Activated naive CD4-positive, alpha-beta T cell treated with anti-CD3 and anti-CD28 coated beads for 36 hours (primary cell): Measurements from ENCODE around the gene PFKFB3. TPM values are rescaled to one million over a fixed set of nuclear protein-coding genes. Genes with fewer than 3 reads are reported as not detected.
"Not testable (repeated sequence)": the region's sequence is repeated elsewhere in the genome, so short reads cannot be mapped to it uniquely, and the experiment has no call there.

Experiments used
- CTCF ChIA-PET: fragments of 350-600 bp; sonication (Branson Sonifier 250); formaldehyde crosslinking; loops from one replicate; lab custom pipeline; 2021; ENCODE audit warnings: antibody characterized with exemption; lab: Charles Lee
- DNase-seq: peaks from one replicate; pipeline ENCODE4 v3.0.0-alpha.2; 2020
- H3K27ac Mint-ChIP-seq: one replicate; pipeline ENCODE4 v1.8.0; 2021; ENCODE audit warnings: mild to moderate bottlenecking, mixed read lengths
- H3K27me3 Mint-ChIP-seq: one replicate; pipeline ENCODE4 v1.8.0; 2021; ENCODE audit warnings: low read depth, mixed read lengths
- H3K36me3 Mint-ChIP-seq: one replicate; pipeline ENCODE4 v1.8.0; 2021; ENCODE audit warnings: low read depth, mixed read lengths
- H3K4me1 Mint-ChIP-seq: one replicate; pipeline ENCODE4 v1.8.0; 2021; ENCODE audit warnings: low read depth, mixed read lengths
- H3K4me3 Mint-ChIP-seq: one replicate; pipeline ENCODE4 v1.8.0; 2021; ENCODE audit warnings: mild to moderate bottlenecking, moderate library complexity, mixed read lengths
- H3K9me3 Mint-ChIP-seq: one replicate; pipeline ENCODE4 v1.8.0; 2021; ENCODE audit warnings: mixed read lengths
- intact Hi-C: fragments of 100-400 bp; cut with micrococcal nuclease; formaldehyde crosslinking; loops from one replicate; pipeline ENCODE4 v1.15.1; 2023
- total RNA-seq, 2 experiments: library from RNA; stranded (reverse); gene quantifications; one replicate each; pipeline ENCODE4 v1.2.3, GENCODE V29; 2021

Gene PFKFB3
- total RNA-seq, 2 experiments from 2014 or later, result 87.7 to 88.5 TPM

- CTCF ChIA-PET, result interaction anchor here (2.5 kb wide), 1 partner anchor 23 kb away, joined by 8 read pairs; no protein-coding TSS in a partner anchor
- no peaks in the 10 kb centered on the region for H3K27me3 Mint-ChIP-seq
- intact Hi-C loops, result no loop called here
- H3K9me3 Mint-ChIP-seq, result no peaks in the 10 kb centered on the region
- no peak overlapping the region for H3K27ac Mint-ChIP-seq
- DNase-seq, result no peak
- peaks cover 22% of the 10 kb centered on the region for H3K4me1 Mint-ChIP-seq
- H3K4me3 Mint-ChIP-seq, result no peak overlapping the region
- no peaks in the 10 kb centered on the region for H3K36me3 Mint-ChIP-seq
Measured at GRCh38 chr10:6195846-6196245, 6.9 kb upstream of the PFKFB3 start.

GRCh38 chr10:6196524-6196923 is 6.2 kb upstream of the PFKFB3 start:
- not testable (repeated sequence) for H3K9me3 Mint-ChIP-seq

GRCh38 chr10:6197321-6197720 is 5.4 kb upstream of the PFKFB3 start:
- Mint-ChIP-seq H3K4me1 (peaks cover 29% of the 10 kb centered on the region), H3K27ac (no peak overlapping the region), H3K36me3 (no peaks in the 10 kb centered on the region), H3K4me3 (no peak overlapping the region), H3K27me3 (no peaks in the 10 kb centered on the region), H3K9me3 (no peaks in the 10 kb centered on the region)
- CTCF ChIA-PET, result interaction anchor here (0.6 kb wide), 2 partner anchors 492 to 502 kb away, joined by 3 read pairs; no protein-coding TSS in a partner anchor
- DNase-seq, result no peak
- intact Hi-C loops, result no loop called here

More at GRCh38 chr10:6196524-6196923, 6.2 kb upstream of the PFKFB3 start:
- H3K4me3 Mint-ChIP-seq, intact Hi-C loops, DNase-seq, H3K27ac Mint-ChIP-seq, H3K27me3 Mint-ChIP-seq, CTCF ChIA-PET, H3K36me3 Mint-ChIP-seq: not testable (repeated sequence)
- H3K4me1 Mint-ChIP-seq, result peaks cover 22% of the 10 kb centered on the region

GRCh38 chr10:6198171-6198570 is 4.6 kb upstream of the PFKFB3 start:
- intact Hi-C loops, result no loop called here
- CTCF ChIA-PET, result interaction anchor here (1.5 to 2.9 kb wide), 3 partner anchors 58 to 204 kb away, joined by 3 to 19 read pairs (median 5); no protein-coding TSS in a partner anchor
- no peaks in the 10 kb centered on the region for H3K9me3 Mint-ChIP-seq
- no peak overlapping the region for H3K27ac Mint-ChIP-seq
- H3K4me1 Mint-ChIP-seq, result peaks cover 31% of the 10 kb centered on the region
- no peaks in the 10 kb centered on the region for H3K27me3 Mint-ChIP-seq
- DNase-seq, result no peak
- no peak overlapping the region for H3K4me3 Mint-ChIP-seq
- no peaks in the 10 kb centered on the region for H3K36me3 Mint-ChIP-seq

GRCh38 chr10:6199131-6199733 is 3.5 kb upstream of the PFKFB3 start:
- H3K4me1 Mint-ChIP-seq, result peaks cover 31% of the 10 kb centered on the region
- H3K36me3 Mint-ChIP-seq, result peaks cover 2% of the 10 kb centered on the region
- no peaks in the 10 kb centered on the region for H3K27me3 Mint-ChIP-seq
- H3K27ac Mint-ChIP-seq, result no peak overlapping the region
- no peak for DNase-seq
- no peak overlapping the region for H3K4me3 Mint-ChIP-seq
- intact Hi-C loops, result no loop called here
- CTCF ChIA-PET, result interaction anchor here (0.7 to 2.9 kb wide), 7 partner anchors 59 to 213 kb away, joined by 3 to 19 read pairs (median 4); no protein-coding TSS in a partner anchor
- no peaks in the 10 kb centered on the region for H3K9me3 Mint-ChIP-seq

- peaks cover 9% of the 10 kb centered on the region for H3K36me3 Mint-ChIP-seq
- peak overlapping the region; percentile 75 for H3K4me3 Mint-ChIP-seq
- DNase-seq, result no peak
- peaks cover 37% of the 10 kb centered on the region for H3K4me1 Mint-ChIP-seq
- CTCF ChIA-PET, result interaction anchor here (0.9 to 2.9 kb wide), 5 partner anchors 27 to 206 kb away, joined by 3 to 19 read pairs (median 6); no protein-coding TSS in a partner anchor
- no peaks in the 10 kb centered on the region for H3K9me3 Mint-ChIP-seq
- no peaks in the 10 kb centered on the region for H3K27me3 Mint-ChIP-seq
- intact Hi-C loops, result loop anchor here (2.0 to 10.0 kb wide), 5 partner anchors 56 to 467 kb away; no protein-coding TSS in a partner anchor
- H3K27ac Mint-ChIP-seq, result no peak overlapping the region
Measured at GRCh38 chr10:6200440-6200733, 2.3 kb upstream of the PFKFB3 start.

GRCh38 chr10:6200734-6201515 is 1.8 kb upstream of the PFKFB3 start:
- CTCF ChIA-PET, result interaction anchor here (0.9 to 2.9 kb wide), 13 partner anchors 28 to 206 kb away, joined by 3 to 66 read pairs (median 9); no protein-coding TSS in a partner anchor

GRCh38 chr10:6201516-6201975 is 1.2 kb upstream of the PFKFB3 start:
- Mint-ChIP-seq H3K27ac (peak overlapping the region; percentile 83), H3K4me1 (peaks cover 32% of the 10 kb centered on the region), H3K9me3 (no peaks in the 10 kb centered on the region), H3K4me3 (peak overlapping the region; percentile 89), H3K27me3 (no peaks in the 10 kb centered on the region), H3K36me3 (peaks cover 9% of the 10 kb centered on the region)
- intact Hi-C loops, result loop anchor here (1.0 to 10.0 kb wide), 8 partner anchors 28 to 466 kb away; no protein-coding TSS in a partner anchor
- peak; percentile 92 for DNase-seq
- CTCF ChIA-PET, result interaction anchor here (0.8 to 2.6 kb wide), 16 partner anchors 29 to 385 kb away, joined by 3 to 66 read pairs (median 6); no protein-coding TSS in a partner anchor

More at GRCh38 chr10:6200734-6201515, 1.8 kb upstream of the PFKFB3 start:
- Mint-ChIP-seq H3K27me3 (no peaks in the 10 kb centered on the region), H3K36me3 (peaks cover 9% of the 10 kb centered on the region), H3K9me3 (no peaks in the 10 kb centered on the region), H3K4me3 (peak overlapping the region; percentile 75), H3K27ac (no peak overlapping the region), H3K4me1 (peaks cover 32% of the 10 kb centered on the region)
- intact Hi-C loops, result loop anchor here (1.0 to 10.0 kb wide), 8 partner anchors 28 to 466 kb away; no protein-coding TSS in a partner anchor
- peak; percentile 53 for DNase-seq

GRCh38 chr10:6202098-6202683 is 541 bp upstream of the PFKFB3 start:
- Mint-ChIP-seq H3K4me1 (peaks cover 32% of the 10 kb centered on the region), H3K36me3 (peaks cover 9% of the 10 kb centered on the region)
- peak; percentile 20 for DNase-seq

GRCh38 chr10:6203331-6204062 is 765 bp downstream of the PFKFB3 start:
- no peaks in the 10 kb centered on the region for H3K9me3 Mint-ChIP-seq
- no peaks in the 10 kb centered on the region for H3K27me3 Mint-ChIP-seq
- H3K4me3 Mint-ChIP-seq, result peak overlapping the region; percentile 99
- peak; percentile 57 for DNase-seq
- peak overlapping the region; percentile 76 for H3K27ac Mint-ChIP-seq
- CTCF ChIA-PET, result interaction anchor here (1.2 to 2.6 kb wide), 15 partner anchors 10 to 474 kb away, joined by 3 to 66 read pairs (median 5); no protein-coding TSS in a partner anchor
- H3K4me1 Mint-ChIP-seq, result peaks cover 35% of the 10 kb centered on the region
- intact Hi-C loops, result loop anchor here (1.0 to 10.0 kb wide), 6 partner anchors 41 to 464 kb away; no protein-coding TSS in a partner anchor
- H3K36me3 Mint-ChIP-seq, result peaks cover 10% of the 10 kb centered on the region

More at GRCh38 chr10:6202098-6202683, 541 bp upstream of the PFKFB3 start:
- intact Hi-C loops, result loop anchor here (1.0 to 10.0 kb wide), 8 partner anchors 39 to 465 kb away; no protein-coding TSS in a partner anchor
- H3K27ac Mint-ChIP-seq, result peak overlapping the region; percentile 83
- peak overlapping the region; percentile 89 for H3K4me3 Mint-ChIP-seq
- CTCF ChIA-PET, result interaction anchor here (0.5 to 2.6 kb wide), 39 partner anchors 9 to 385 kb away, joined by 3 to 66 read pairs (median 4); no protein-coding TSS in a partner anchor
- no peaks in the 10 kb centered on the region for H3K9me3 Mint-ChIP-seq
- H3K27me3 Mint-ChIP-seq, result no peaks in the 10 kb centered on the region

GRCh38 chr10:6204063-6204340 is 1.3 kb downstream of the PFKFB3 start:
- Mint-ChIP-seq H3K36me3 (peaks cover 10% of the 10 kb centered on the region), H3K27me3 (no peaks in the 10 kb centered on the region), H3K27ac (peak overlapping the region; percentile 76), H3K4me1 (peaks cover 37% of the 10 kb centered on the region), H3K4me3 (peak overlapping the region; percentile 99), H3K9me3 (no peaks in the 10 kb centered on the region)
- intact Hi-C loops, result loop anchor here (5.0 to 10.0 kb wide), 4 partner anchors 93 to 463 kb away; no protein-coding TSS in a partner anchor
- CTCF ChIA-PET, result interaction anchor here (1.1 to 1.4 kb wide), 3 partner anchors 13 to 474 kb away, joined by 3 read pairs; no protein-coding TSS in a partner anchor
- DNase-seq, result peak; percentile 69
